Measurements from ENCODE around the gene LRRFIP1. TPM values are rescaled to one million over a fixed set of nuclear protein-coding genes. Genes with fewer than 3 reads are reported as not detected.

LRRFIP1 gene
- polyA plus RNA-seq, 1 donor (not counting 4 experiments of a cell fraction or from before 2014, with no cell fraction given): 115 TPM

GRCh38 chr2:237614151-237614720 lies 13.2 kb upstream of the LRRFIP1 start:
- no peaks in the 10 kb centered on the region for H3K36me3 ChIP-seq (ENCODE audit: control insufficient read depth in 2 of 2, extremely low read depth in 1 of 2, insufficient read depth in 2 of 2, low read length in 2 of 2)
- TF ChIP-seq EZH2 (IDR thresholded peaks at IDR 0.05; ENCODE audit: low read length): no peak
- TF ChIP-seq CTCF (optimal IDR thresholded peaks at IDR 0.05 in 1 of 3, IDR thresholded peaks at IDR 0.05 in 1 of 3, conservative IDR thresholded peaks at IDR 0.05 in 1 of 3; ENCODE audit: extremely low read depth in 1 of 3, insufficient read depth in 2 of 3, low read length in 3 of 3): no peak

GRCh38 chr2:237615631-237616249 lies 11.6 kb upstream of the LRRFIP1 start:
- DNase-seq (ENCODE audit: low read depth, low spot score) (no peak), FAIRE-seq (no peak)
- H3K27me3 ChIP-seq (ENCODE audit: control insufficient read depth, extremely low read depth, insufficient read depth, low read length): peaks cover 5% of the 10 kb centered on the region
- no peaks in the 10 kb centered on the region for H3K36me3 ChIP-seq (ENCODE audit: control insufficient read depth in 2 of 2, extremely low read depth in 1 of 2, insufficient read depth in 2 of 2, low read length in 2 of 2)
- no peaks in the 10 kb centered on the region for H3K79me2 ChIP-seq (ENCODE audit: control insufficient read depth, insufficient read depth, low read length)
- dilution Hi-C loops (cut with MboI; ENCODE audit: extremely low pct_ligation_motif_present, low sequenced_read_pairs): no loop called here
- no peaks in the 10 kb centered on the region for H3K9me1 ChIP-seq (ENCODE audit: control insufficient read depth, extremely low read depth, insufficient read depth, low read length)
- H3K4me2 ChIP-seq (ENCODE audit: control insufficient read depth, extremely low read depth, insufficient read depth, low read depth, low read length): no peak overlapping the region
- H4K20me1 ChIP-seq (ENCODE audit: control insufficient read depth, extremely low read depth, insufficient read depth, low read length): no peaks in the 10 kb centered on the region
- TF ChIP-seq EZH2 (IDR thresholded peaks at IDR 0.05; ENCODE audit: low read length) (no peak), CTCF (optimal IDR thresholded peaks at IDR 0.05 in 1 of 3, IDR thresholded peaks at IDR 0.05 in 1 of 3, conservative IDR thresholded peaks at IDR 0.05 in 1 of 3; ENCODE audit: extremely low read depth in 1 of 3, insufficient read depth in 2 of 3, low read length in 3 of 3) (no peak)
- no peak overlapping the region for H3K4me3 ChIP-seq (ENCODE audit: control insufficient read depth in 2 of 3, extremely low read depth in 1 of 3, insufficient read depth in 2 of 3, low read depth in 1 of 3, low read length in 3 of 3)
- H3K9me3 ChIP-seq (ENCODE audit: control insufficient read depth, low read depth, low read length): no peaks in the 10 kb centered on the region
- no peak overlapping the region for H3K9ac ChIP-seq (ENCODE audit: control insufficient read depth, extremely low read depth, insufficient read depth, low read length)
- no peaks in the 10 kb centered on the region for H3K4me1 ChIP-seq (ENCODE audit: control insufficient read depth, extremely low read depth, insufficient read depth, low read length)
- no peak overlapping the region for H3K27ac ChIP-seq (ENCODE audit: control insufficient read depth, insufficient read depth, low read length)
- H2AFZ ChIP-seq (ENCODE audit: control insufficient read depth, low read length): no peak overlapping the region

More at GRCh38 chr2:237614151-237614720, 13.2 kb upstream of the LRRFIP1 start:
- H3K9me1 ChIP-seq (ENCODE audit: control insufficient read depth, extremely low read depth, insufficient read depth, low read length): no peaks in the 10 kb centered on the region
- FAIRE-seq (no peak), DNase-seq (ENCODE audit: low read depth, low spot score) (no peak)
- no peaks in the 10 kb centered on the region for H3K9me3 ChIP-seq (ENCODE audit: control insufficient read depth, low read depth, low read length)
- no peak overlapping the region for H3K4me3 ChIP-seq (ENCODE audit: control insufficient read depth in 2 of 3, extremely low read depth in 1 of 3, insufficient read depth in 2 of 3, low read depth in 1 of 3, low read length in 3 of 3)
- H3K79me2 ChIP-seq (ENCODE audit: control insufficient read depth, insufficient read depth, low read length): no peaks in the 10 kb centered on the region
- no peak overlapping the region for H3K9ac ChIP-seq (ENCODE audit: control insufficient read depth, extremely low read depth, insufficient read depth, low read length)
- no peak overlapping the region for H2AFZ ChIP-seq (ENCODE audit: control insufficient read depth, low read length)
- no peak overlapping the region for H3K4me2 ChIP-seq (ENCODE audit: control insufficient read depth, extremely low read depth, insufficient read depth, low read depth, low read length)
- H4K20me1 ChIP-seq (ENCODE audit: control insufficient read depth, extremely low read depth, insufficient read depth, low read length): no peaks in the 10 kb centered on the region
- H3K27me3 ChIP-seq (ENCODE audit: control insufficient read depth, extremely low read depth, insufficient read depth, low read length): peaks cover 5% of the 10 kb centered on the region
- dilution Hi-C loops (cut with MboI; ENCODE audit: extremely low pct_ligation_motif_present, low sequenced_read_pairs): no loop called here
- H3K4me1 ChIP-seq (ENCODE audit: control insufficient read depth, extremely low read depth, insufficient read depth, low read length): no peaks in the 10 kb centered on the region
- H3K27ac ChIP-seq (ENCODE audit: control insufficient read depth, insufficient read depth, low read length): no peak overlapping the region
